ENCODE results near the gene HPS1.

The HPS1 gene

GRCh38 chr10:98415731-98416119 is 31.0 kb downstream of the HPS1 start:
- Histone ChIP-seq H3K36me3 (ENCODE audit: control insufficient read depth in 2 of 2, insufficient read depth in 1 of 2, low read length in 2 of 2) (peaks cover 0 to 32% of the 10 kb centered on the region in 2 experiments; a peak in 1 of 3 replicates), H3K4me1 (ENCODE audit: control insufficient read depth, insufficient read depth, low read length) (peaks cover 6% of the 10 kb centered on the region), H3K9me3 (ENCODE audit: control insufficient read depth, insufficient read depth, low read depth, low read length) (no peaks in the 10 kb centered on the region), H3K4me3 (ENCODE audit: low read depth, low read length) (no peak overlapping the region), H3K27ac (ENCODE audit: extremely low read depth, low read depth, low read length) (no peak overlapping the region)
- POLR2A ChIA-PET: interaction anchor here (0.5 to 1.4 kb wide), 4 partner anchors 10 to 312 kb away, joined by 3 to 5 read pairs (median 3); no protein-coding TSS in a partner anchor
- CTCF ChIA-PET: interaction anchor here (0.6 kb wide), 1 partner anchor 362 kb away, joined by 3 read pairs; no protein-coding TSS in a partner anchor
- TF ChIP-seq ZNF184 (tag by site-specific recombination; IDR thresholded peaks at IDR 0.05): 0 out of 2 replicates have a peak, but pooled peaks have one; percentile 37
- TF ChIP-seq ZNF660 (tag by site-specific recombination; IDR thresholded peaks at IDR 0.05): 0 out of 2 replicates have a peak, but pooled peaks have one; percentile 35
- no peak for TF ChIP-seq ZNF404 (tag by site-specific recombination; IDR thresholded peaks at IDR 0.05)

GRCh38 chr10:98414932-98415730 is 31.6 kb downstream of the HPS1 start, which contains the start of gene PYROXD2:
Gene PYROXD2, minus strand, starts transcription at chr10:98415182. Its CDS starts 47 bp downstream, at chr10:98415135.
- peaks cover 0 to 30% of the 10 kb centered on the region in 2 experiments; a peak in 1 of 3 replicates for H3K36me3 ChIP-seq (ENCODE audit: control insufficient read depth in 2 of 2, insufficient read depth in 1 of 2, low read length in 2 of 2)
- peaks cover 6% of the 10 kb centered on the region for H3K4me1 ChIP-seq (ENCODE audit: control insufficient read depth, insufficient read depth, low read length)
- ChIA-PET CTCF (interaction anchor here (0.6 kb wide), 1 partner anchor 362 kb away, joined by 3 read pairs; no protein-coding TSS in a partner anchor), POLR2A (interaction anchor here (0.5 to 1.4 kb wide), 4 partner anchors 9 to 312 kb away, joined by 3 to 5 read pairs (median 3); no protein-coding TSS in a partner anchor)
- peak within 1 kb of the TSS; percentile 52; the same call in 1 of the 2 replicates for H3K27ac ChIP-seq (ENCODE audit: extremely low read depth, low read depth, low read length)
- H3K4me3 ChIP-seq (ENCODE audit: low read depth, low read length): peak within 1 kb of the TSS; percentile 59
- H3K9me3 ChIP-seq (ENCODE audit: control insufficient read depth, insufficient read depth, low read depth, low read length): no peaks in the 10 kb centered on the region
- TF ChIP-seq ZNF335 (tag by site-specific recombination; conservative IDR thresholded peaks at IDR 0.05) (no peak), ZIC2 (tag by site-specific recombination; IDR thresholded peaks at IDR 0.05) (peak; percentile 57), ZNF311 (tag by site-specific recombination; IDR thresholded peaks at IDR 0.05; ENCODE audit: borderline replicate concordance) (no peak), ZNF26 (tag by site-specific recombination; IDR thresholded peaks at IDR 0.05) (no peak), ZNF596 (tag by site-specific recombination; IDR thresholded peaks at IDR 0.05) (no peak), KLF17 (tag by site-specific recombination; IDR thresholded peaks at IDR 0.05) (peak; percentile 39; the same call in 1 of the 2 replicates), ZNF843 (tag by site-specific recombination; IDR thresholded peaks at IDR 0.05) (no peak), ZNF623 (tag by site-specific recombination; IDR thresholded peaks at IDR 0.05) (no peak), ZNF776 (tag by site-specific recombination; IDR thresholded peaks at IDR 0.05; ENCODE audit: borderline replicate concordance) (no peak), WT1 (tag by site-specific recombination; IDR thresholded peaks at IDR 0.05) (peak; percentile 41; the same call in 1 of the 2 replicates), ZBTB21 (tag by site-specific recombination; IDR thresholded peaks at IDR 0.05) (no peak), SP7 (tag by site-specific recombination; IDR thresholded peaks at IDR 0.05) (0 out of 2 replicates have a peak, but pooled peaks have one; percentile 22), ATF2 (tag by site-specific recombination; IDR thresholded peaks at IDR 0.05; ENCODE audit: low read depth) (no peak), ZBTB10 (tag by site-specific recombination; IDR thresholded peaks at IDR 0.05) (no peak), MYNN (tag by site-specific recombination; IDR thresholded peaks at IDR 0.05; ENCODE audit: borderline replicate concordance) (no peak), ZNF19 (tag by site-specific recombination; IDR thresholded peaks at IDR 0.05; ENCODE audit: low read depth) (no peak), SALL2 (tag by site-specific recombination; IDR thresholded peaks at IDR 0.05; ENCODE audit: borderline replicate concordance) (no peak), ZNF670 (tag by site-specific recombination; IDR thresholded peaks at IDR 0.05; ENCODE audit: low read depth) (no peak), ZNF324 (tag by site-specific recombination; IDR thresholded peaks at IDR 0.05) (no peak), ZNF302 (tag by site-specific recombination; IDR thresholded peaks at IDR 0.05; ENCODE audit: low read depth) (no peak), ZNF266 (tag by site-specific recombination; IDR thresholded peaks at IDR 0.05; ENCODE audit: low read depth) (no peak), BCL11A (tag by site-specific recombination; IDR thresholded peaks at IDR 0.05; ENCODE audit: low read depth) (no peak), ZNF114 (tag by site-specific recombination; IDR thresholded peaks at IDR 0.05) (no peak)

Data from HEK293 (cell line).